HUES6 (cell line): ENCODE measurements around the gene CST2.
"Not testable (repeated sequence)": the region's sequence is repeated elsewhere in the genome, so short reads cannot be mapped to it uniquely, and the experiment has no call there.

Source experiments
- H3K27ac ChIP-seq: 2 replicates; pipeline ENCODE4 v1.7.0; 2013; ENCODE audit warnings: low read depth, mild to moderate bottlenecking, low read length, inconsistent platforms
- H3K27me3 ChIP-seq: 2 replicates; pipeline ENCODE4 v1.6.1; 2013; ENCODE audit warnings: low read length; ENCODE audit not compliant: control insufficient read depth, insufficient read depth
- H3K36me3 ChIP-seq: 2 replicates; pipeline ENCODE4 v1.6.1; 2013; ENCODE audit warnings: low read length; ENCODE audit not compliant: control insufficient read depth, insufficient read depth
- H3K4me1 ChIP-seq: 2 replicates; pipeline ENCODE4 v1.6.1; 2013; ENCODE audit warnings: low read length; ENCODE audit not compliant: control insufficient read depth, insufficient read depth
- H3K4me3 ChIP-seq: 2 replicates; pipeline ENCODE4 v1.5.1; 2013; ENCODE audit warnings: low read depth, low read length
- H3K9ac ChIP-seq: one replicate; pipeline ENCODE4 v1.6.1; 2013; ENCODE audit warnings: mild to moderate bottlenecking, low read length
- H3K9me3 ChIP-seq: 2 replicates; pipeline ENCODE4 v1.6.1; 2013; ENCODE audit warnings: low read depth, low read length; ENCODE audit not compliant: control insufficient read depth, insufficient read depth

Gene CST2, protein sequence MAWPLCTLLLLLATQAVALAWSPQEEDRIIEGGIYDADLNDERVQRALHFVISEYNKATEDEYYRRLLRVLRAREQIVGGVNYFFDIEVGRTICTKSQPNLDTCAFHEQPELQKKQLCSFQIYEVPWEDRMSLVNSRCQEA

DNA sequence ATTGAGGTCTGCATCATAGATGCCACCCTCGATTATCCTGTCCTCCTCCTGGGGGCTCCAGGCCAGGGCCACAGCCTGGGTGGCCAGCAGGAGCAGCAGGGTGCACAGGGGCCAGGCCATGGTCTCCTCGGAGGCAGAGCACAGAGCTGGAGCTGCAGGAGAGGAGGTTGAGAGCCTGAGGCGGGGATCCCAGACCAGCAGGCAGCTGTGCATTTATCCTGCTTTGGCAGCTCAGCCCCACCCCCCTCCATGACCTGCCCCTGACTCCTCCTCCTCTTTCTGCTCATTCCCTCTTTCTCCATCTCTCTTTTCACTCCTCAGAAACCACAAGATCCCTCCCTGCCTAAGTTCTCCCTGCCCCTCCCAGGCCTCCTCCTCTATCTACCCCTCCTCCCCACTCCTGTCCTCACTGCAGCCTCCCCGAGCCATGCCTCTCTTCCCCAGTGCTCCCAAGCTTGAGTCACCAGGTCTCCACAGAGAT, at the start of gene CST2:
TSS of gene CST2 (minus strand) at position 189 of the 481 bp plus-strand sequence. CDS start at position 120, 69 bp downstream.
- no peak within 1 kb of the TSS for H3K4me3 ChIP-seq
- H3K9me3 ChIP-seq: no peaks in the 10 kb centered on the region
- no peaks in the 10 kb centered on the region for H3K27me3 ChIP-seq
- no peak within 1 kb of the TSS for H3K27ac ChIP-seq
- no peak within 1 kb of the TSS for H3K9ac ChIP-seq
- peaks cover 13% of the 10 kb centered on the region; the same call in 1 of the 2 replicates for H3K4me1 ChIP-seq
- H3K36me3 ChIP-seq: no peaks in the 10 kb centered on the region

DNA sequence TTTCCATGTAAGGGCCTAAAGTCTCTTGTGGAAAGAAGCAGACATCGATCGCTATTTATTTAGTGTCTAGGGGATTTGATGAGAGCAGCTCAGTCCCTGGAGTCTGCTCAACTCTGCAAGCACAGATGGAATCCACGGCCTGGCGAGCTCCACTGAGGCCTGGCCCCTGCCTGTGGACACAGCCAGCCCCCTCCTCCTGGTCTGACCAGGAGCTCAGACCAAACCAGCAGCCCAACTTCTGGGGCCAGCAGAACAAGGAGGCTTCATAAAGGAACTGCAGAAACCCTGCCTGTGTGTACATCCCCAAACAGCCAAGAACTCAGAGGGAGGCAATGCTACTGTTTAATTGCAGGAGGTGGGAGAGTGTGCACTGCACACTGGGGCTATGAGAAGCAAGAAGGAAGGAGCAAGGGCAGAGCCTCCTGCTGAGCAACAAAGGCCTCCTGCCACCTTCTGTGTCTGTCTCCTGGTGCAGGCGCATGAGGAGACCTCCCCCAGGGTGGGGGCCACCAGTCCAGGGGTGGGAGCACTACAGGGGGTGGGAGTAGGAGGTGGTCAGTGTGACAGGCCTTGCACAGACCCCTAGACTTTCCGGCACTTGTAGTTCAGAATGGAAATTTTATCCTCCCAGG, 49.2 kb upstream of the CST2 start:
- peaks cover 3% of the 10 kb centered on the region; the same call in 1 of the 2 replicates for H3K9me3 ChIP-seq
- H3K4me1 ChIP-seq: peaks cover 16% of the 10 kb centered on the region
- H3K27ac ChIP-seq: no peak overlapping the region
- H3K9ac ChIP-seq: no peak overlapping the region
- H3K4me3 ChIP-seq: no peak overlapping the region
- H3K27me3 ChIP-seq: no peaks in the 10 kb centered on the region
- no peaks in the 10 kb centered on the region for H3K36me3 ChIP-seq

DNA sequence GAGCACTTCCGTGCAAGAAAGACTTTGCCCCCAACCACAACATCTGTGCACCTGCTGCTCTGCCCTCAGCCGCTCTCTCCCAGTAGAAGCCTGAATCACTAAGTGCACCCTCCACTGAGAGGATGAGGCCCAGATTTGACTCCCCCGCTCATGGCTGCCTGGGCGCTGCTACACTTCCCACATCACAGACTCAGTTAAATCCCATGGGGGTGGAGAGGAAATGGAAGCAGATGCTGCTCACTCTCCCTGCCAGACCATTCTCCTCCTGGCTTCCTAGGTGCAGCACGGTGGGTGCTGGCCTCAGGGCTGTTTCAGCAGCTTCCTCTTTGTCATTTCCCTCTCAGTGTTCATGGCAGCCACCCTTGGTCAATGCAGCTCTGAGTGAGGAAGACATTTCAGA, 48.2 kb upstream of the CST2 start:
- Histone ChIP-seq H3K9me3 (peaks cover 3% of the 10 kb centered on the region; the same call in 1 of the 2 replicates), H3K4me1 (peaks cover 24% of the 10 kb centered on the region)

DNA sequence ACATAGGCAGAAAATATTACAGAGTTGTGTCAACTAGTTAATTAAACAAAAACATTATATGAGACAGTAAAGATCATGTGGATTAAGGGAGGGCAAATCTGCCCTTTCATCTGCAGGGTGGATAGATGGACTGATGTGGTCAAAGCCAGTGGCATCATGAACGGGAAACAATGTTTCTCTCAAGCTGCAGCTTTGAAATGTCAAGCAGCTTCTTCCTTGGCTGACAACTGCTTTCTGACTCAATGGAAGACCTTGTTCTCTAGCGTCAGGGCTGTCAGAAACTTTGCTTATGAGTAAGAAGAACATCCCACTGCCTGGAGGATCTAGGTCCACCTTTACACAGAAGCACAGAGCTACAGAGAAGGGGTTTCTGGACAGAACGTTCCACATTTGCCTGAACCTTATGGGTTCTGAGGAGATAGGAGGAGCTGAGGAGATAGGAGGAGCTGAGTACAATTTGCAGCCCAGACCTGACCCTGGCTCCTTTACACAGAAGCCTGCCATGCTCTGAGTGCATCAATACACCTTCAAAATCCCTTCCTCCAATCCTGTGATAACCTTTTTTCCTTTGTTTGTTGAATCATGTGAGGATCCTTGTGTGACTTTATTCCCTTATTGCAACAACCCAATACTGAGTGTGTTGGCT, 47.0 kb upstream of the CST2 start:
- Histone ChIP-seq H3K27me3 (no peaks in the 10 kb centered on the region), H3K27ac (no peak overlapping the region), H3K36me3 (no peaks in the 10 kb centered on the region), H3K4me3 (no peak overlapping the region), H3K9ac (no peak overlapping the region), H3K9me3 (peaks cover 3% of the 10 kb centered on the region; the same call in 1 of the 2 replicates), H3K4me1 (peaks cover 32% of the 10 kb centered on the region)

More for the DNA sequence above, 48.2 kb upstream of the CST2 start:
- no peaks in the 10 kb centered on the region for H3K27me3 ChIP-seq
- H3K36me3 ChIP-seq: no peaks in the 10 kb centered on the region
- no peak overlapping the region for H3K9ac ChIP-seq
- no peak overlapping the region for H3K27ac ChIP-seq
- no peak overlapping the region for H3K4me3 ChIP-seq

DNA sequence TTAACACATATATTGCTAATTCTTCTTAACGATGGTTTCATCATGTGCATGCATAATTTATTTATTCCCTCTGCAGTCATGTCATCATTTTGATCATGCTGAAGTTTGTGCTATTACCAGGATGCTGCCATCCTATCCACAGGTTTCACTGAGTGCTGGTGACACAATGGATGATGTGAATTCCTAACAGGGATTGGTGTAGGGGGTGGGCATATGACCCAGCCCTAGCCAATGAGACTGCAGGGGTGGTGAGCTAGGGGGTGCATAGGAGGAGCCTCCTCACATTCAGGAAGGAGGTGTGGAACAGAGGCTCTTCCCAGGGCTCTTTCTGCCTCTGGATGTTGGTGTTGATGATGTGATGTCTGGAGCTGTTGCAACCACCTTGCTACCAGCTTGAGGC, 45.5 kb upstream of the CST2 start:
- Histone ChIP-seq H3K4me1 (peaks cover 44% of the 10 kb centered on the region), H3K27ac (no peak overlapping the region), H3K4me3 (no peak overlapping the region), H3K27me3 (no peaks in the 10 kb centered on the region), H3K36me3 (no peaks in the 10 kb centered on the region), H3K9me3 (peaks cover 3% of the 10 kb centered on the region; the same call in 1 of the 2 replicates), H3K9ac (no peak overlapping the region)

DNA sequence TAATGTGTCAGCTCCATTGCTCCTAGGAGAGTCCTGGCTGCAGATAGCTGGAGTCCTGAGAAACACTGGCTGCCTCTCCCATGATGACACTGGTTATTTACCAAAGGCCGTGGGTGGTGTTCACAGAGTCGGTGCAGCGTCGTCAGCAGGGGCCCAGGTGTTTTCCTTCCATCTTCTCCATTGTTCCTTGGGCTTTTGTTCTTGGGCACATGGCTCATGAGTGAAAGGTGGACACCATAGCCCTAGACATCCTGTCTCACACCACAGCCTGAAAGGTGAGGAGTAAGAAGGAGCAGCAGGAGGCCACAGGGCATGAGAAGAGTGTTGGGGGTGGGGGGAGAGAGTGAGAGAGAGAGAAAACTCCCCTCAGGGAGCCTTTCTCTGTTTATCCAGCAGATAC, 43.9 kb upstream of the CST2 start:
- Histone ChIP-seq H3K27me3 (no peaks in the 10 kb centered on the region), H3K36me3 (no peaks in the 10 kb centered on the region), H3K4me1 (peaks cover 52% of the 10 kb centered on the region), H3K9me3 (peaks cover 3% of the 10 kb centered on the region; the same call in 1 of the 2 replicates), H3K4me3 (no peak overlapping the region), H3K9ac (no peak overlapping the region), H3K27ac (no peak overlapping the region)

DNA sequence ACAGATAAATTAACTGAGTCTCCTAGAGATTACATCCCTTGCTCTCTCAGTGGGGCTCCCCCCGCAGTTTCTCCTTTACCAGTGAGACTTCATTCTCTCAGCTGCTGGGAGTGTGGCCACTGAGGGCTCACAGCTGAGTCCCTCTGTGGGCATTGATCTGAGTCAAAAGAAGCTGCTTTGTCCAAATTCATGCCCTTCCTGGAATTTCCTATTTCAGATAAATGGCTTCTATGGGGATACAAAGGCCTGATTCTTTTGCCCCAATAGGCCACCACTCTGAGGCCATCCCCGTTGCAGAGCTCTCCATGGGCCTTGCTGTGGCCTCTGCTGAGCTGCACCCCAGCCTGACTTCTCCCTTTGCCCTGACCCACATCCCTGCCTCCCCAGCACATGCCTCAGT, 43.0 kb upstream of the CST2 start:
- no peak overlapping the region for H3K9ac ChIP-seq
- H3K27me3 ChIP-seq: no peaks in the 10 kb centered on the region
- H3K4me1 ChIP-seq: peaks cover 52% of the 10 kb centered on the region
- H3K9me3 ChIP-seq: peaks cover 3% of the 10 kb centered on the region; the same call in 1 of the 2 replicates
- no peak overlapping the region for H3K4me3 ChIP-seq
- no peaks in the 10 kb centered on the region for H3K36me3 ChIP-seq
- H3K27ac ChIP-seq: no peak overlapping the region; the same call in 1 of the 2 replicates

DNA sequence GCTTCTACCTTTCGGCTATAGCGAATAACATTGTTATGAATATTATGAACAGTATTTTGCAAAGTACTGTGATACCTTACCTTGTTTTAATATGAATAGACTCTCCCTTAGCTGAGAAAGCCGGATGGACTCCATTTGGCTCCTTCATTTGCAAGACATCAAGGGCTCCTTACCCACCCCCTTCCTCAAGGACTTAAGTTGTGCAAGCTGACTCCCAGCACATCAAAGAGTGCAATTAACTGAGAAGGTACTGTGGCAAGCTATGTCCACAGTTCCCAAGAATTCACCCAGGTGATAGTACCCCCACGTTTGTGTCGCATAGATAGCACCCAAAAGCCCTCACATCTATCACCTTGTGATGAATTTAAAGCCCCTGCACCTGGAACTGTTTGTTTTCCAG, 41.8 kb upstream of the CST2 start:
- Histone ChIP-seq H3K4me3 (peak overlapping the region; percentile 30; the same call in 1 of the 2 replicates), H3K27me3 (no peaks in the 10 kb centered on the region), H3K9ac (peak overlapping the region; percentile 56), H3K4me1 (peaks cover 52% of the 10 kb centered on the region), H3K36me3 (no peaks in the 10 kb centered on the region), H3K9me3 (peaks cover 3% of the 10 kb centered on the region; the same call in 1 of the 2 replicates), H3K27ac (peak overlapping the region; percentile 44; the same call in 1 of the 2 replicates)

DNA sequence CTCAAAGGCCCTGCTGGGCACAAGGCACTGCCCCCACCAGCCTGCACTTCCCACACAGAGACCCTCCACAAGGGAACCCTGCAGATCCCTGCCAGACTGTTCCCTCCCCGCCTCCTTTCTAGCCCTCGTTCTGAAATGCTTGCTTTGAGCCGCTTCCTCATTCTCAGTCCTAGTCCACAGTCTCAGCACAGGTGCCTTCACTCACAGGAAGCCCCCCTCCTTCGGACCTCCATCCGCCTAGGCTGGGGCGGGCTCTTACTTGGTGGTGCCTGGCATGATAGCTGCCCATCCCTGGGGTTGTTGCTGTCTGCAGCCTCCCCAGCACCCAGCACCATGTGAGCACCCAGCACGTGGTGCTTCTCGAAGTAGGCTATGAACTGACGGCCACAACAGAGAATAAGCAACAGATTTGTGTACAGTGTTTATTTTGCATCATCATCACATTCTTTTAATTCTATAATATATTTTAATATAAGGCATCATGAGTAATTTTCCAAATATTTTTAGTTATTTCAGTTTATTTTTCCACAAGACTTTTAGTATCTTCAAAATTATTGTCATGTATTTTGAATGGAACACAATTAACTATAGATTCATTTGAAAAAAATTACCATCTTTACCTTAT, 40.7 kb upstream of the CST2 start:
- Histone ChIP-seq H3K9ac (no peak overlapping the region), H3K36me3 (no peaks in the 10 kb centered on the region), H3K27ac (no peak overlapping the region), H3K4me1 (peaks cover 52% of the 10 kb centered on the region), H3K9me3 (peaks cover 7% of the 10 kb centered on the region; the same call in 1 of the 2 replicates), H3K27me3 (no peaks in the 10 kb centered on the region), H3K4me3 (no peak overlapping the region)

DNA sequence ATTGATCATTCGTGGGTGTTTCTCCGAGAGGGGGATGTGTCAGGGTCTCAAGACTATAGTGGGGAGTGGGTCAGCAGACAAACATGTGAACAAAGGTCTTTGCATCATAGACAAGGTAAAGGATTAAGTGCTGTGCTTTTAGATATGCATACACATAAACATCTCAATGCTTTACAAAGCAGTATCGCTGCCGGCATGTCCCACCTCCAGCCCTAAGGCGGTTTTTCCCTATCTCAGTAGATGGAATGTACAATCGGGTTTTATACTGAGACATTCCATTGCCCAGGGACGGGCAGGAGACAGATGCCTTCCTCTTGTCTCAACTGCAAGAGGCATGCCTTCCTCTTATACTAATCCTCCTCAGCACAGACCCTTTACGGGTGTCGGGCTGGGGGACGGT, 34.2 kb upstream of the CST2 start:
- not testable (repeated sequence) for H3K4me3 ChIP-seq, H3K36me3 ChIP-seq, H3K9ac ChIP-seq, H3K27me3 ChIP-seq, H3K27ac ChIP-seq, H3K4me1 ChIP-seq, H3K9me3 ChIP-seq
